ENCODE data around the gene ITPR1.

GRCh38 chr3:4497005-4497692, 4.0 kb downstream of the ITPR1 start:
- TF ChIP-seq CTCF (IDR thresholded peaks at IDR 0.05; ENCODE audit: low read depth, low read length) (no peak), POLR2A (IDR thresholded peaks at IDR 0.05; ENCODE audit: extremely low read depth, insufficient read length) (no peak)

Data from NB4 (cell line).